ENCODE measurements around the gene RUVBL1.

Gene RUVBL1

GRCh38 chr3:128151758-128152274 lies 28.2 kb upstream of the RUVBL1 start:
- Mint-ChIP-seq H3K27me3 (no peaks in the 10 kb centered on the region), H3K27ac (no peak overlapping the region), H3K4me3 (no peak overlapping the region), H3K4me1 (peaks cover 19% of the 10 kb centered on the region), H3K36me3 (ENCODE audit: low read depth) (peaks cover 11% of the 10 kb centered on the region), H3K9me3 (peaks cover 4% of the 10 kb centered on the region)
- no peak for DNase-seq
- ATAC-seq: no peak

DNA sequence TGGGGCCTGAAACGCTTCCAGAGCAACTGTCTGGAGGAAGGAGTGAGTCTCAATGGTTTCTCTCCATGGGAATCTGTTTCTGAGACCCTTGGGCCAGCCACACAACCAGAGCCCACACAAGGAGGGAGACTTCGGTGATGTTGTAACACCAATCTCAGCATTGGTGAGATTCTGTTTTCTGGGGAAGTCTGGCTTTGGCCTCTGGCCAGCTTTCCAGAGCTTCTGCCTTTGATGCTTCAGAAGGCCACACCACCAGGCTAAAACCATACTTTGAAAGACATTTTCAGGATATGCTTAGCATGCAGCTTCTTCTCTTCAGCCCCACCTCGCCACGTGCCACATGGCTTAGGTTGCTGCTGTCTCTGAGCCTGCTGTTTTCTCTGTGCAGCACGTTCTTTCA lies 26.0 kb upstream of the RUVBL1 start:
- Mint-ChIP-seq H3K36me3 (ENCODE audit: low read depth) (peaks cover 3% of the 10 kb centered on the region), H3K4me3 (no peak overlapping the region), H3K27me3 (no peaks in the 10 kb centered on the region), H3K9me3 (peaks cover 4% of the 10 kb centered on the region), H3K27ac (no peak overlapping the region), H3K4me1 (peaks cover 8% of the 10 kb centered on the region)
- no peak for ATAC-seq
- no peak for DNase-seq

GRCh38 chr3:128146201-128146600 lies 22.6 kb upstream of the RUVBL1 start:
- Mint-ChIP-seq H3K36me3 (ENCODE audit: low read depth) (no peaks in the 10 kb centered on the region), H3K27ac (no peak overlapping the region), H3K27me3 (no peaks in the 10 kb centered on the region), H3K4me1 (no peaks in the 10 kb centered on the region), H3K4me3 (no peak overlapping the region), H3K9me3 (no peaks in the 10 kb centered on the region)
- DNase-seq: no peak
- ATAC-seq: no peak

- Mint-ChIP-seq H3K4me1 (no peaks in the 10 kb centered on the region), H3K4me3 (no peak overlapping the region), H3K27ac (no peak overlapping the region), H3K27me3 (no peaks in the 10 kb centered on the region), H3K36me3 (ENCODE audit: low read depth) (no peaks in the 10 kb centered on the region), H3K9me3 (no peaks in the 10 kb centered on the region)
- ATAC-seq: no peak
- DNase-seq: no peak
These were observed 21.7 kb upstream of the RUVBL1 start for GRCh38 chr3:128145279-128145678.

GRCh38 chr3:128144512-128145187 lies 21.0 kb upstream of the RUVBL1 start:
- Mint-ChIP-seq H3K27ac (no peak overlapping the region), H3K9me3 (no peaks in the 10 kb centered on the region)

GRCh38 chr3:128143496-128143895 lies 19.9 kb upstream of the RUVBL1 start:
- no peaks in the 10 kb centered on the region for H3K36me3 Mint-ChIP-seq (ENCODE audit: low read depth)
- DNase-seq: no peak
- no peak overlapping the region for H3K27ac Mint-ChIP-seq

More at GRCh38 chr3:128144512-128145187, 21.0 kb upstream of the RUVBL1 start:
- Mint-ChIP-seq H3K27me3 (peaks cover under 1% of the 10 kb centered on the region), H3K36me3 (ENCODE audit: low read depth) (no peaks in the 10 kb centered on the region), H3K4me3 (no peak overlapping the region), H3K4me1 (no peaks in the 10 kb centered on the region)
- no peak for ATAC-seq
- no peak for DNase-seq

DNA sequence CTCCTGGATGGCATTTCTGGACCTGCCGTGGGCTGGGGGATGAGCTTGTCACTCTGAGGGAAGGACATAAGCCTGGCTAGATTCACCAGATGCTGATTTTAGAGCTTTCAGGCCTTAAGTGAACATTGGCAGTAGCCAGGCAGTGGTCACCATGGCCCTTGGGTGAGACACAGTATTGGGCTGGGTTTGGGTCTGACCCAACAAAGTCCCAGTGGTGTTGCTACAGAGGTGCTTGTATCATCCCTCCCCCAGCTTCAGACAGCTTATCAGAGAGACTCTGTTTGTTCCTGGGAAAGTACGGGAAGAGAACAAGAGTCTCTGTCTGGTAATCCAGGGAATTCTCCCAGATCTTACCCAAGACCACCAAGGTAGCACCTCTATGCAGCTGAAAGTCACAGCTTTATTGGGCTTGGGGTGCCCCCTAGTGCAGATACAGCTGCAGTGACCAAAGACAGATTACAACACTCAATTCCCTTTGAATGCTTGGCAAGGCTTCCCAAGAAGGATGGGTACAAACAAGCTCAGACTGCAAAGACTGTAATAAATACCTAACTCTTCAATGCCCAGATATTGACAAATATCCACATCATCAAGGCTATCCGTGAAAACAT lies 9.8 kb upstream of the RUVBL1 start:
- Mint-ChIP-seq H3K4me1 (no peaks in the 10 kb centered on the region), H3K27me3 (peaks cover 4% of the 10 kb centered on the region), H3K4me3 (no peak overlapping the region), H3K9me3 (no peaks in the 10 kb centered on the region), H3K27ac (no peak overlapping the region), H3K36me3 (ENCODE audit: low read depth) (no peaks in the 10 kb centered on the region)
- ATAC-seq (no peak), DNase-seq (peak; percentile 44)

More at GRCh38 chr3:128143496-128143895, 19.9 kb upstream of the RUVBL1 start:
- no peak overlapping the region for H3K4me3 Mint-ChIP-seq
- H3K9me3 Mint-ChIP-seq: no peaks in the 10 kb centered on the region
- H3K4me1 Mint-ChIP-seq: no peaks in the 10 kb centered on the region
- peaks cover 3% of the 10 kb centered on the region for H3K27me3 Mint-ChIP-seq
- ATAC-seq: no peak

DNA sequence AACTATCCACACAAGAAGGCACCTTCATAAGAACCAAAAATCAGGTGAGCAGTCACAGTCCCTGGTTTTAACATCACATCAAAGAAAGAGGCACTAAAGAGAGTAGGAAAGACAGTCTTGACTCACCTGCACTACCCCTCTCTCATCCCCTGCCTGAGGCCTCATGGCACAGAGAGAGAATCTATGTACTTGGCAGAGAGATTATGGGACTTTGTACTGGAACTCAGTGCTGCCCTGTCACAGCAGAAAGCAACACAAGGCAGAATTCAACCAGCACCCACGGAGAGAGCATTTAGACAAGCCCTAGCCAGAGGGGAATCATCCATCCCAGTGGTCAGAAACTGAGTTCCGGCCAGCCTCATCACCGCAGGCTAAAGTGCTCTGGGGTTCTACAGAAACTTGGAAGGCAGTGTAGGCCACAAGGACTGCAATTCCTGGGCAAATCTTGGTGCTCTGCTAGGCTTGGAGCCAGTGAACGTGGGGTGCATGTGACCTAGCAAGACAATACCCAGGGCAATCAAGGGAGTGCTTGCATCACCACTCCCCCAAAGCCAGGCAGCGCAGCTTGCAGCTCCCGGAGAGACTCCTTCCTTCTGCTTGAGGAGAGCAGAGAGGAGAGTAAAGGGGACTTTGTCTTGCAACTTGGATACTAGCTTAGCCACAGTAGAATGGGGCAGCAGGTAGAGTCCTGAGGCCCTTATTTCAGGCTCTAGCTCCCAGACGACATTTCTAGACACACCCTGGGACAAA lies 8.5 kb upstream of the RUVBL1 start:
- no peak overlapping the region for H3K27ac Mint-ChIP-seq
- H3K4me3 Mint-ChIP-seq: no peak overlapping the region
- peaks cover 4% of the 10 kb centered on the region for H3K27me3 Mint-ChIP-seq
- ATAC-seq (no peak), DNase-seq (no peak)
- no peaks in the 10 kb centered on the region for H3K9me3 Mint-ChIP-seq
- no peaks in the 10 kb centered on the region for H3K4me1 Mint-ChIP-seq
- no peaks in the 10 kb centered on the region for H3K36me3 Mint-ChIP-seq (ENCODE audit: low read depth)

- no peak overlapping the region for H3K4me3 Mint-ChIP-seq
- DNase-seq (no peak), ATAC-seq (no peak)
- H3K36me3 Mint-ChIP-seq (ENCODE audit: low read depth): peaks cover 2% of the 10 kb centered on the region
- H3K9me3 Mint-ChIP-seq: peaks cover 5% of the 10 kb centered on the region
- H3K27me3 Mint-ChIP-seq: no peaks in the 10 kb centered on the region
- H3K27ac Mint-ChIP-seq: no peak overlapping the region
- H3K4me1 Mint-ChIP-seq: peaks cover 12% of the 10 kb centered on the region
These were observed 4.6 kb upstream of the RUVBL1 start for GRCh38 chr3:128128251-128128650.

DNA sequence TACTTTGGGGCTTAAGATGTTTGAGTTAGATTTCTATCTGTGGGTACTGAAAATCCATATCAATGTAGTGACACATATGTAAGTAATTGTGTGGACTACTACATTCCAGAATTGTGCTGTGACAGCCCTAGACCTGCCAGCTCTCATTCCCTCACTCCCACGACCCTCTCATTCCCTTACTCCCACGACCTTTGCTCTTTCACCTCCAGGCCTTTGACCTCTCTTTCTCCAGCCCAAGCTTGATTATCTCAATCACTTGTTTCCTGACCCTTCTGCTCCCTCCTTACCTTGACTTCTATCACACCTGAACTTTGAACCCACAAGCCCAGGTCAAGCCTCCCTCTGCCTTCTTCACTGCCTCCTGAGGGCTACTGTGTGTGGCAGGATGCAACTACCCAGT lies 3.6 kb upstream of the RUVBL1 start:
- H3K27me3 Mint-ChIP-seq: no peaks in the 10 kb centered on the region
- DNase-seq: no peak
- H3K36me3 Mint-ChIP-seq (ENCODE audit: low read depth): peaks cover 4% of the 10 kb centered on the region
- peaks cover 5% of the 10 kb centered on the region for H3K9me3 Mint-ChIP-seq
- no peak for ATAC-seq
- H3K4me3 Mint-ChIP-seq: no peak overlapping the region
- peaks cover 17% of the 10 kb centered on the region for H3K4me1 Mint-ChIP-seq
- H3K27ac Mint-ChIP-seq: no peak overlapping the region

GRCh38 chr3:128123156-128123537 lies 465 bp downstream of the RUVBL1 start:
- Mint-ChIP-seq H3K4me1 (peaks cover 34% of the 10 kb centered on the region), H3K4me3 (peak overlapping the region; percentile 96), H3K27ac (peak overlapping the region; percentile 96), H3K9me3 (peaks cover 5% of the 10 kb centered on the region), H3K27me3 (no peaks in the 10 kb centered on the region), H3K36me3 (ENCODE audit: low read depth) (peaks cover 27% of the 10 kb centered on the region)
- no peak for ATAC-seq
- DNase-seq: no peak

DNA sequence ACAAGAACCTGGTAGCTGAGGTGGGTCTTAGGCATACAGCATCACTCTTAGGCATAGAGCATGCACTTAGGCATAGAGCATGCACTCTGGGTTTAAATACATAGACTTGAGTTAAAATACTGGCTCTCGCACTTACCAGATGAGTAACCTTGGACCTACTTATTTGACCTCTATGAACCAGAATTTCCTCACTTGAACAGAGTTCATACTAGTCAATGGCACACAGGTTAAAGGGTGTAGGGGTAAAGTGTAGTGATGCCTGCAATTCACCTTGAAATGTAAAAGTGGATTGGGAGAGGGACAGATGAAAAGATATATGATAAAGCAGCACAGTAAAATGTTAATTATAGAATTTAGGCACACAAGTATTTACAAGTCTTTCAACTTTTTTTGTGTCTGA lies 1.6 kb downstream of the RUVBL1 start:
- peak overlapping the region; percentile 96 for H3K4me3 Mint-ChIP-seq
- H3K9me3 Mint-ChIP-seq: peaks cover 5% of the 10 kb centered on the region
- DNase-seq (no peak), ATAC-seq (no peak)
- no peaks in the 10 kb centered on the region for H3K27me3 Mint-ChIP-seq
- H3K4me1 Mint-ChIP-seq: peaks cover 34% of the 10 kb centered on the region
- H3K27ac Mint-ChIP-seq: peak overlapping the region; percentile 96
- H3K36me3 Mint-ChIP-seq (ENCODE audit: low read depth): peaks cover 37% of the 10 kb centered on the region

DNA sequence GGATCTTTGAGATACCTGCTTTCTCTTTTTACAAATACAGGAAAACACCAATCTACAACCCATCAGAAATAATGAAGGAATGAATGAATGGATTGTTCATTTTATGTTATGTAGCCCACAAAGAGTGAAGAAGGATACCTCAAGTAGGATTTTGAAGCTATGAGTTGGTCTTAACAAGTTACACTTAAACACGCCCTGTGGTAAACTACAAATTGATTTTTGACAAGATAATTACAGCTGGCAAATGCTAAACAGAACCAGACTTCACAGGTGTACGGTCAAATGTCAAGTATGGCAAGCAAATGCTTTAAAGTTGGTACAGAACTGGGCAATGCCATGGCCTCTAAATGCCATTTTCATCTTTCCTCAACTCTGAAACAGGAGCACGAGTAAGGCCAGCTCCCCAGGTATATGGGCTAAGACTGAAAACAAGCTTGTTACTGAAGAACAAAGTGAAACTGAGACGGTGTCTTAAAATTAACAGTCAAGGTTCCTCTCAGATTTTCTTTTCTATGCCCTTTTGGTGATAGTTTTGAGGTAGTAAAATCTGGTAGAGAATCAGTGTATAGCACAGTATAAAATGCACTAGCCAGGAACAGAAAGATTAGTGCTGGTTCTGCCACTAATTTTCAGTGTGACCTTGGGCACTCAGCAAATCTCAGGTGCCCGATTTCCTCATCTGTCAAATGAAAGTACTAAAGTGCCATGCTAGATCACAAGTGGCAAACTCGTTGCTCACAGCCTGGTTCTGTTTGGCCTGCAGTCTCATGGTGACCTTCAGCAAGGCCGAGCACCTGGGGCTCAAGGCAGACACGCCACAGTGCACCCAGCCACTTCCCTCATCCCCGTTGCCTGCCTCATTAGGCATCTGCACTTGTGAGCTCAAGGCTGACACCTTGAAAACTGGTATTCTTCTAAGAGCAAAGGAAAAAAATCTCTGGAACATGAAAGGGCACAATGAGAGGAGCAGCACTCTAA lies 9.5 kb downstream of the RUVBL1 start:
- H3K27me3 Mint-ChIP-seq: no peaks in the 10 kb centered on the region
- peaks cover 45% of the 10 kb centered on the region for H3K4me1 Mint-ChIP-seq
- ATAC-seq (no peak), DNase-seq (no peak)
- no peaks in the 10 kb centered on the region for H3K9me3 Mint-ChIP-seq
- H3K36me3 Mint-ChIP-seq (ENCODE audit: low read depth): peaks cover 75% of the 10 kb centered on the region
- H3K4me3 Mint-ChIP-seq: peak overlapping the region; percentile 58
- H3K27ac Mint-ChIP-seq: peak overlapping the region; percentile 49
